GM18519 (cell line): ENCODE measurements around the gene USF1.

ENCODE experiments used
- ATAC-seq: cut with Tn5 transposase; IDR thresholded peaks from one replicate; pipeline ENCODE4 v1.9.1; 2021; ENCODE audit warnings: mild to moderate bottlenecking, moderate library complexity; ENCODE audit not compliant: unreplicated experiment, low FRiP score

USF1 gene, protein sequence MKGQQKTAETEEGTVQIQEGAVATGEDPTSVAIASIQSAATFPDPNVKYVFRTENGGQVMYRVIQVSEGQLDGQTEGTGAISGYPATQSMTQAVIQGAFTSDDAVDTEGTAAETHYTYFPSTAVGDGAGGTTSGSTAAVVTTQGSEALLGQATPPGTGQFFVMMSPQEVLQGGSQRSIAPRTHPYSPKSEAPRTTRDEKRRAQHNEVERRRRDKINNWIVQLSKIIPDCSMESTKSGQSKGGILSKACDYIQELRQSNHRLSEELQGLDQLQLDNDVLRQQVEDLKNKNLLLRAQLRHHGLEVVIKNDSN

DNA sequence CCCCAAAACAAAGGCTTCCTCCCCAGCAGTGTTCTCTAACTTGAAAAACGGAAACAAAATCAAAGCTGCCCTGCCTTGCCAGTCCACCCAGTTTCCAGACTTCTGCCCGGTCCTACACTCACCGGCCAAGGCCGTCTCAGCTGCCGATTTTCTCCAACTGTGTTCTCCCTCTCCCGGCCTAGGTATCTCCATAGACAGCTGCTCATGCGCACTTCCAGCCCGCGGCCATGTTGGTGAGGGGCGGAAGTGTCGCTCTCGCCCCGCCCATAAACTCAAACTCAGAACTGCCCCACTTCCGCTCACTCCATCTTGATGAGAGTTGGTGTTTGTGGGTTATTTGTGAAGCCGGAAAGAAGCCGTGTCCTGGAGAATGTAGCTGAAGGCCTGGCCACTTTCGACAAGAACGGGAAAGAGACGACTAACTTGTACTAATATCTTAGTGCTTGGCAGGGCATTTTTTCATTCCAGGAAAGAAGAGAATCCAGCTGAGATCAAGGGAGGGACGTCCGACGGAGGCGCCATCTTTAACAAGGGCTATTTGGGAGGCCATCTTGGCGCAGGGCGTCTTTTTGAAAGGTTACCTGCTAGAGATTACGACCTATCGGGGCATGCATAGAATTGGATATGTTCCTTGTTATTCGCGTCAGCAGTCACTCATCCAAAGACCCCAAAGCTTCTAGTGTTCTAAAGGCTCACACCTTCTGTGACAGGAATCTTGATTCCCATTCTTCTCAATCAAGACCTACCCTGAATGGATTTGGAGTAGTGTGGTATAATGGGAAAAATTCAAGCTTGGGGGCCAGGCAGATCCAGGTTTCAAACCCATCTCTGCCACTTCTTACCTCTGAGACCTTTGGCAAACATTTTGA is at the start of gene USF1:
Gene USF1 (minus strand): TSS at position 242 of the 869 bp plus-strand sequence. CDS start 2,702 bp downstream, outside the sequence.
- peak; percentile 33 for ATAC-seq

DNA sequence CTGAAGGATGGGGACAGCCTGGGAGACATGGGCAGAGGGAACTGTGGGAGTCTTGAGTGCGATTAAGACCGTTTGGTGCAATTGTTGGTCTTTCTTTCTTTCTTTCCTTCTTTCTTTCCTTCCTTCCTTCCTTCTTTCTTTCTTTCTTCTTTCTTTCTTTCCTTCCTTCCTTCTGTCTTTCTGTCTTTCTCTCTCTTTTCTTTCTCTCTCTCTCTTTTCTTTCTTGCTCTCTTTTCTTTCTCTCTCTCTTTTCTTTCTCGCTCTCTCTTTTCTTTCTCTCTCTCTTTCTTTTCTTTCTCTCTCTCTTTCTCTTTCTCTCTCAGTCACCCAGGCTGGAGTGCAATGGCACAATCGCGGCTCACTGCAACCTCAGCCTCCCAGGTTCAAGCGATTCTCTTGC is 49.5 kb upstream of the USF1 start:
- ATAC-seq = no peak

DNA sequence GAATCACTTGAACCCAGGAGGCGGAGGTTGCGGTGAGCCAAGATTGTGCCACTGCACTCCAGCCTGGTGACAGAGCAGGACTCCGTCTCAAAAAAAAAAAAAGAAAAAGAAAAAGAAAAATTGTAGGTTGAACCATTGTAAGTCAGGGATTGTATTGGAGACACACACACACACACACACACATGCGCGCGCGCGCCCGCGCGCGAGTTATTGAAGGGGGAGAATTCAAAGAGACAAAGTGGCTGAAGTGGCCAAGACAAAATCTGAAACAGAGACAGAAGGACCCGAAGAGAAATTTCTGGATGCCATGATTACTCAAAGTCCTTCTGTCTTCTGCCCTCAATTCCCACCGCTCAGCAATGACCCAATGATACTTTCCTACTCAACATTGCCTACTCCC is 48.7 kb upstream of the USF1 start:
- ATAC-seq = no peak

GRCh38 chr1:161092621-161093028 is 46.8 kb upstream of the USF1 start:
- ATAC-seq = no peak

DNA sequence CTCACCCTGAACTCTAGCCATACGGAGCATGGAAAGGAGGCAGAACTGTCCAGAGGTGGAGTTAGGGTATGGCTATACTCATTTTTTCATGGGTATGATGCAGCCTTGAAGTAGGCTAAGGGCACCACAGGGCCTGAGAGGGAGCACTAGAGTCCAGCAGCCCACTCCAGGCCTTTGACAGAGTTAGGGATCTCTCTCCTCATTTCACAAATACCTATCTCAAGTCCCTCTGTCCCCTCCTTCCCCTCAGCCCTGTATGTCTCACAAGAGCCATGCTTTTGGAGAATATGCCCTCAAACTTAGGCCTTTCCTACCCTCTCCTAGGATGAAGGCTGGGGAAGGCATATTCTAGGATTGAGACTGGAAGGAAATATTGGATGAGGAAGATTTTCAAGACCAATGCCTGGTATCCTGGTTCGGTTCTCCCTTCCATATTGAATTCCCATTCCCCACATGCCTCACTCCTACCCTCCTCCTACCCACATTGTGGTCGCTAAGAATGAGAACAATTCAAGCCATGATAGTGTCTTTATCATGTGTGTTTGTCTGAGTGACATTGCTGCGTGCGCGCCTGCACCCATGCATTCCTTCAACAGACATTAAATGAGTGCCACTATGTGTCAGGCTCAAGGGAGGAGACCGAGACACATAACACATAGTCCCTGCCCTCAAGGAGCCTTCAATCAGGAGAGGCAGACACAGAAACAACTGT is 46.2 kb upstream of the USF1 start:
- ATAC-seq = no peak

DNA sequence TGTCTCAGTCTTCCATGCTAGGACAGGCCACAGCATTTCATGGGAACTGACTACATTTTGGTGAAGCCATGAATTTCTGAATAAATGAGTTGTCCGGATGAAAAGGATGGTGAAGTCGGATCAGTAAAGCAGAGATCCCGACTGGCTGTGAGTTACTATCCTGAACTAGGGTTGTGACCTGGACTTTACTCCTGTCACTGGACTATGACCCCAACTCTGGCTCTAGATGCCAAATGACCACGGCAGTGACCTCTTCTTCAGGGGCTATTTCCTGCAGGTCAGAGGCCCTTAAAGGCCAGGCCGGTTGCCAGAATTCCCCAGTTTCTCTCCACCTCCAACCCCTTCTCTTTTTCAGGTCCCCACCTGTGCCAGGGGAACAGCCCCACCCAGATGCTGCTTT is 45.3 kb upstream of the USF1 start:
- no peak for ATAC-seq

GRCh38 chr1:161090617-161091016 is 44.8 kb upstream of the USF1 start:
- ATAC-seq = no peak

- ATAC-seq = no peak
These were observed 44.2 kb upstream of the USF1 start for GRCh38 chr1:161089938-161090337.

- no peak for ATAC-seq
These were observed 43.6 kb upstream of the USF1 start, which contains the start of gene NECTIN4 for GRCh38 chr1:161089251-161089924. NECTIN4 (minus strand) TSS chr1:161089558; CDS start chr1:161089296, 262 bp downstream.

DNA sequence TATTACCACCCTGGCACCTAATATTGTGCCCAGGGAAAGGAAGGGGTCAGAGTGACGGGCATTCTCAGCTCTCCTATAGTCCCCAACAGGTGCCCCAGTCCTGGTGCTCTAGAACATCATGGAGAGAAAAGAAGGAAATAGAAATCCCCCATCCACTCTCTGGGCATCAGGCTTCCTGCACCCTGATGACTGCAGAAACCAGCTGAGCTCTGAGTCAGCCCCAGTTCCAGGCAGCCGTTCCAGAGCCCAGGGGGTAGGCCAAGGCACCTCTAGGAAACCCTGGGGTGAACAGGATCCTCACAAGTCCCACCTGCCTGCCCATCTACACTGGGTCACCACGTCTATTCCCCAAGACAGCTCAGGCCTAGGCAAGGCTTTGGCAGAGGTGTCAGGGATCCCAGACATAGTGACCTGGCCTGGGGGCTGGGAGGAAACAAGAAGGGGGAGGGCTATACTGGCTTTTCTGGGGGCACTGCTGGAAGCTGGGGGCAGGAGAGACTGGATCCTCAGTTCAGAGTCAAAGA is 42.9 kb upstream of the USF1 start:
- no peak for ATAC-seq

- ATAC-seq = no peak
These were observed 40.7 kb upstream of the USF1 start for GRCh38 chr1:161086457-161086856.

DNA sequence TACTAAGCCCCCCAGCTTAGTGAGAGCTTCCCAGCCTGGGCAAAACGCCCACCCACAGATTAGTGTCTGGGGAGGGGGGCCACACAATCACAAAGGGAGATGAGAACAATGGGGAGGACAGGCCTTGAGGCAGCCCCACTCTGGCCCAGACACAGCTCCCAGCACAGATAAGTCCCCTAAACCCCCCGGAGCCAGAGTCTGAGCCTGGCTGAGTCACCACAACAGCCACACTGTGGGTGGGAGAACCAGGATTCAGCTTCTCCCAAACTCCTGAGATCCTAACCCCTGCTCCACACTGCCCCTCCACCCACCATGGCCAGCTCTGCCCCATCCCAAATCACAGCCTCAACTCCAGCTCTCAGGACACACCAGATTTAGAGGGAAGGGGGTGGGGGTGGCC is 39.4 kb upstream of the USF1 start:
- ATAC-seq = no peak

DNA sequence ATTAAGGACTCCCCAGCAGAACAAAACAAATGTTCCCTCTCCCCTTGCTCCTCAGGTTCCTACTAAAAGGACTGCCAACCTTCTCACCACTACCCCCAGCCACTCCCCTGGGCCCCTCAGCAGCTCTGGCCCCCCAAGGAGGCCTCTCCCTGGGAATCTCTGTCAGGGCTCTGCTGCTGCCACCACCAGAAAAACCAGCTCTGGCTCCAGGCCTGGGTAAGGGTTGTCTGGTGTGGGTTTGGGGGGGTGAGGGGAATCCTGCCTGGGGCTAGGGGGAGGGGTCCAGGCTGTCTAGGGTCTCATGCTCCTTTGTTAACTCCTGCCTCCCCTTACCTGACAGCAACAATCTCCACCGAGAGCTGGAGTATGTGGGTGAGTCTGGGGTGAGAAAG is 38.8 kb upstream of the USF1 start:
- no peak for ATAC-seq

GRCh38 chr1:161083748-161084596 is 38.2 kb upstream of the USF1 start:
- ATAC-seq = no peak

- no peak for ATAC-seq
These were observed 37.4 kb upstream of the USF1 start for GRCh38 chr1:161082996-161083747.

GRCh38 chr1:161082483-161082882 is 36.7 kb upstream of the USF1 start:
- no peak for ATAC-seq

- ATAC-seq = no peak
These were observed 35.7 kb upstream of the USF1 start for GRCh38 chr1:161081519-161081918.
